ENCODE results near the gene TNNI3. TPM values are rescaled to one million over a fixed set of nuclear protein-coding genes. Genes with fewer than 3 reads are reported as not detected.

TNNI3 gene
- polyA plus RNA-seq (2012; rRNA removed), result 9.1 and 11.4 TPM in 2 replicates
- 8.5 and 9.3 TPM in 2 replicates for polyA plus RNA-seq (2012; cell fraction: cytosol; rRNA removed)
- polyA plus RNA-seq (2012; cell fraction: nucleus; rRNA removed), result 6.4 and 7.0 TPM in 2 replicates

GRCh38 chr19:55157064-55157908 is at the start of gene TNNI3:
Gene TNNI3 (minus strand): TSS chr19:55157732. CDS start chr19:55157589, 143 bp downstream.
- H3K9me2 ChIP-seq, result no peaks in the 10 kb centered on the region
- H3K4me3 ChIP-seq (ENCODE audit: low read depth in 2 of 2, low read length in 1 of 2), result peak within 1 kb of the TSS; percentile 53 to 54; a peak in 3 of 4 replicates
- POLR2A ChIA-PET, result no interaction called here
- WGBS (ENCODE audit: low lambda C conversion rate), result 69% methylated on average over 33 of the region's 39 CpGs
- no peak within 1 kb of the TSS for H3K9ac ChIP-seq
- peak within 1 kb of the TSS; percentile 69 for H3K4me2 ChIP-seq
- H3K4me1 ChIP-seq (ENCODE audit: control insufficient read depth in 1 of 2, insufficient read depth in 2 of 2, low read depth in 1 of 2, low read length in 1 of 2), result peaks cover 0 to 10% of the 10 kb centered on the region in 2 experiments; a peak in 1 of 4 replicates
- H3K27me3 ChIP-seq (ENCODE audit: insufficient read depth), result peaks cover 16% of the 10 kb centered on the region
- H3K79me2 ChIP-seq (ENCODE audit: insufficient read depth), result no peaks in the 10 kb centered on the region
- CTCF ChIA-PET, result interaction anchor here (2.3 kb wide), 1 partner anchor 9 kb away, joined by 11 read pairs; the partner anchor contains the start of gene DNAAF3
- DNase-seq, result no peak
- no peak within 1 kb of the TSS for H3K27ac ChIP-seq (ENCODE audit: low read depth in 2 of 2, low read length in 1 of 2)
- no peaks in the 10 kb centered on the region for H3K36me3 ChIP-seq (replicated peaks in 1 of 2; ENCODE audit: control insufficient read depth in 1 of 2, insufficient read depth in 2 of 2, low read length in 1 of 2)
- no peaks in the 10 kb centered on the region for H4K20me1 ChIP-seq (ENCODE audit: insufficient read depth)
- no peak within 1 kb of the TSS for H2AFZ ChIP-seq (ENCODE audit: low read depth)
- TF ChIP-seq MXI1 (IDR thresholded peaks at IDR 0.05; ENCODE audit: low read depth, low read length) (no peak), FOSL2 (IDR thresholded peaks at IDR 0.05; ENCODE audit: borderline replicate concordance, low read depth) (no peak), SMC3 (IDR thresholded peaks at IDR 0.05; ENCODE audit: low read depth, low read length) (no peak), CTCF (IDR thresholded peaks at IDR 0.05) (no peak), SIN3A (IDR thresholded peaks at IDR 0.05; ENCODE audit: borderline replicate concordance, low read depth, low read length) (no peak), USF2 (IDR thresholded peaks at IDR 0.05; ENCODE audit: borderline replicate concordance, low read depth, low read length) (no peak), USF1 (IDR thresholded peaks at IDR 0.05; ENCODE audit: borderline replicate concordance, low read depth) (no peak), NRF1 (IDR thresholded peaks at IDR 0.05; ENCODE audit: low read depth, low read length) (no peak), RFX5 (IDR thresholded peaks at IDR 0.05; ENCODE audit: low read length) (no peak), RAD21 (IDR thresholded peaks at IDR 0.05; ENCODE audit: low read length) (no peak), FOXM1 (IDR thresholded peaks at IDR 0.05; ENCODE audit: low read depth) (no peak), CHD2 (IDR thresholded peaks at IDR 0.05; ENCODE audit: low read length, partially characterized antibody) (no peak), GABPA (IDR thresholded peaks at IDR 0.05; ENCODE audit: low read depth) (no peak), NFIC (IDR thresholded peaks at IDR 0.05; ENCODE audit: borderline replicate concordance) (no peak), ELF1 (IDR thresholded peaks at IDR 0.05) (no peak)
- no peaks in the 10 kb centered on the region for H3K9me3 ChIP-seq
- peaks cover 7% of the 10 kb centered on the region for H3F3A ChIP-seq (replicated peaks; ENCODE audit: insufficient read depth)

All from SK-N-SH (cell line).